Stimulated activated naive CD8-positive, alpha-beta T cell treated with anti-CD3 and anti-CD28 coated beads, Interleukin-15, amount 100 ng/mL, for 72 hours (primary cell): ENCODE measurements around the gene PCIF1.

ENCODE experiments used
- ATAC-seq: fragments of 150-1000 bp; cut with Tn5 transposase; 2 replicates; pipeline ENCODE4 v1.10.0; 2021; ENCODE audit warnings: mild to moderate bottlenecking, moderate library complexity
- DNase-seq, 2 donors: peaks; one replicate each; pipeline ENCODE4 v3.0.0; 2021 to 2022
- H3K27ac Mint-ChIP-seq, 2 donors: one replicate each; pipeline ENCODE4 v1.8.0; 2022; ENCODE audit warnings: mild to moderate bottlenecking in 2 of 2, mixed read lengths in 2 of 2, moderate library complexity in 2 of 2
- H3K27me3 Mint-ChIP-seq: one replicate; pipeline ENCODE4 v1.8.0; 2022; ENCODE audit warnings: mixed read lengths
- H3K4me1 Mint-ChIP-seq: one replicate; pipeline ENCODE4 v1.8.0; 2022; ENCODE audit warnings: mild to moderate bottlenecking, mixed read lengths
- H3K4me3 Mint-ChIP-seq, 2 donors: one replicate each; pipeline ENCODE4 v1.8.0; 2022; ENCODE audit warnings: mild to moderate bottlenecking in 2 of 2, mixed read lengths in 2 of 2, moderate library complexity in 1 of 2
- H3K9me3 Mint-ChIP-seq, 2 donors: one replicate each; pipeline ENCODE4 v1.8.0; 2022; ENCODE audit warnings: mixed read lengths in 2 of 2

Gene PCIF1

DNA sequence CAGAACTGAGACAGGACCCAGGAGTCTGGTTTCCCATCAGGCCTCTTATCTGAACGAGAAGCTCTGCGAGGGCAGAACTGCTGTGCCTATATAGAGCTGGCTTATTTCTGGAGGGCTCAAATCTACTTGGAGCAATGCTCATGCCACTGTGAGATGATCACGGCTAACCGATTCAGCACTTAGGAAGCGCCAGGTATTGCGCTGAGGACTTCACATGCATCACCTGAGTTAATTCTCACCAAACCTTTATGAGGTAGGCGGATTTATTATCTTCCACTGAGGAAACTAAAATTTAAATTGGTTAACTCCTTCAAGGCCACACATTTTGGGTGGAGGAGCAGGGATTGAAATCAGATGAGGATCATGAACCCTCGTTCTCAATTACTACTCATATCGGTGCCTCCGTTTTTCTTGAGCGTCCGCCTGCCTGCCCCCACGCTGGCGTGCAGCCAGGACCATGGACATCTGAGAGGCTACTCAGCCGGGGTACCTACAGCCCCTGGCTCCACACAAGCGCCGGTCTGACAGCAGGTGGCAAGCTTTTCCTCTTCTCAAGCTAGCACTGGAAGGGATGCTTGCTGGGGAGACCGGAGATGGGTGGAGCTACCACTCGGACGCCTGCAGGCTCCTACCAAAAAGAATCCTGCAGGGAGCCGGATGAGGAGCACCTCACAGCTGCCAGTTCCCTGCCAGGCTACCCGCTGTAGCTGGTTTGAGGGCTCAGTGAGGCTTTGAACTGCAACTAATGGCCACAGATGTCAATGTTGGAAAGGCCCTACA is 1.0 kb upstream of the PCIF1 start:
- DNase-seq (peak; percentile 57 to 72), ATAC-seq (peak; percentile 42)
- Mint-ChIP-seq H3K27ac (peak overlapping the region; percentile 99 to 100), H3K27me3 (no peaks in the 10 kb centered on the region), H3K9me3 (no peaks in the 10 kb centered on the region), H3K4me3 (peak overlapping the region; percentile 99), H3K4me1 (peaks cover 34% of the 10 kb centered on the region)

DNA sequence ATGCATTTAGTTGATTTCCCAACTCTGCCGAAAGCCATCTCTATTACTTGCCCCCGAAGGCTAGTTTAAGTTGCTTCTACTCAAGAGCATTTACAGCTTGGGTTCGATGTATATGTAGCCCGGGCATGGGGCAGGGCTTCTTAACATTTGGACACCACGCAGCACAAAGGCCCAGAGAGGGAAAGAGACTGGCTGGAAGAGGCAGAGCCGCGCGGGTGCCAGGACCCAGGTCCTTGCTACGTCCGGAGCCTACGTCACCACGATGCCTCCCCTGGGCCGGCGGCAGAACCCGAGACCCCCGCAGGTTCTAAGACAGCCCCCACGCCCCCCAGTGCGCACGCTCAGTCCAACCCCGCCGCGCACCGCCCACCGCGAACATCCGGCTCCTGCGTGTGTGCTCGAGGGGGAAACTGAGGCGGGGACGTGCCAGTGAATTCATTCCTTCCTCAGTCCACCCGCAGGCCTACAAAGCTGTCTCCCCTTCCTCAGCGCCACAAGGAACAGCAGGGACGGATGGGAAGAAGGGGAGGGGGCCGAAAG is 367 bp upstream of the PCIF1 start:
- peak overlapping the region; percentile 99 for H3K4me3 Mint-ChIP-seq
- DNase-seq (no peak), ATAC-seq (peak; percentile 33)
- H3K27me3 Mint-ChIP-seq: no peaks in the 10 kb centered on the region
- H3K9me3 Mint-ChIP-seq: no peaks in the 10 kb centered on the region
- H3K4me1 Mint-ChIP-seq: peaks cover 36% of the 10 kb centered on the region
- H3K27ac Mint-ChIP-seq: peak overlapping the region; percentile 99 to 100

DNA sequence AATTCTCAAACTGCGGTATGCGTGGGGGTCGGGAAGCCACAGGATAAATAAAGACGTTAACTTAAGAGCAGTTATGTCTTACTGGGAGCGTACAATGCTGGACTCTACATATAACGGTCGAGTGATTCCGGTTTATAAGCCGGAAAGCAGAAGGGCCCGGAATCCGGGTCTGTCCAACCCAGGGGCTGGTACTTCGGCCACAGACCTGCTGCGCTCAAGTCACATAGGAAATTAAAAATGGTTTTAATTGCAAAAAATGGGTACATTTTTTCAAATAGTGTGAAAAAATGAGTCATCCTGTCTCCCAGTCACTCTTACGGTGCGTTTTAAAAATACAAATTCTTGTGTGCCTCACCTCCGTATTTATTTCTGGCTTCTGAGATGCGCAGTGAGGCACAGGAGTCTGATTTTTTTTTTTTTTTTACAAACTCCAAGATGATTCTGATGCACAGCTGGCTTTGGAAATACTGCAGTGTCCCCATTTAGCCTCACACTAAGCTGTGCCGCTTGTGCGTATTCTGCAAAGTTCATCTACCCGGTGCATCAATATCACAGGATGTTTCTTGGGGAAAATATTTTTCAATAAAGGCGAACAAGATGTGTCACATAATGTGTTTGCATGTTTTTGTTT is 1.0 kb downstream of the PCIF1 start:
- Mint-ChIP-seq H3K27ac (peak overlapping the region; percentile 98 to 99), H3K4me1 (peaks cover 36% of the 10 kb centered on the region), H3K9me3 (no peaks in the 10 kb centered on the region), H3K27me3 (no peaks in the 10 kb centered on the region), H3K4me3 (peak overlapping the region; percentile 87)
- ATAC-seq: no peak
- no peak for DNase-seq

DNA sequence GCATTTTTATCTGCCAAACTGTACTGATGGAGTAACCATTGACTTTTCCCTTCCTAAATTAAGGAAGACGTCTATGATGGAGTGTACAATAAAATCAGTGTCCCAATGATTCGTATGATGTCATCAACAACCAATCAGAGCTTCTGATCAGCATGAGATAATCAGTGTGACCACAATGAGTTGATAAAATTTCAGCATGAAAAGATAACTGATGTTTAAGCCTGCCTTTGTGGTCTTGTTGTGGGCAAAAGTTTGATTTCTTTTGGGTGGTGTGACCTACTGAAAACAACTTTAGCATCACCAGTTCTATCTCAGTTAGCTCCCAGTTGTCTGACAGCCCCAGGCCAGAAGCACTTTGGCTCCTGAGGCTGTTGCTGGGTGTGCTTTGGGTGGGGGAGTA is 3.3 kb downstream of the PCIF1 start:
- no peak for DNase-seq
- ATAC-seq: no peak
- H3K4me3 Mint-ChIP-seq: no peak overlapping the region
- H3K9me3 Mint-ChIP-seq: no peaks in the 10 kb centered on the region
- H3K27me3 Mint-ChIP-seq: no peaks in the 10 kb centered on the region
- peak overlapping the region; percentile 27 to 79 for H3K27ac Mint-ChIP-seq
- peaks cover 34% of the 10 kb centered on the region for H3K4me1 Mint-ChIP-seq

DNA sequence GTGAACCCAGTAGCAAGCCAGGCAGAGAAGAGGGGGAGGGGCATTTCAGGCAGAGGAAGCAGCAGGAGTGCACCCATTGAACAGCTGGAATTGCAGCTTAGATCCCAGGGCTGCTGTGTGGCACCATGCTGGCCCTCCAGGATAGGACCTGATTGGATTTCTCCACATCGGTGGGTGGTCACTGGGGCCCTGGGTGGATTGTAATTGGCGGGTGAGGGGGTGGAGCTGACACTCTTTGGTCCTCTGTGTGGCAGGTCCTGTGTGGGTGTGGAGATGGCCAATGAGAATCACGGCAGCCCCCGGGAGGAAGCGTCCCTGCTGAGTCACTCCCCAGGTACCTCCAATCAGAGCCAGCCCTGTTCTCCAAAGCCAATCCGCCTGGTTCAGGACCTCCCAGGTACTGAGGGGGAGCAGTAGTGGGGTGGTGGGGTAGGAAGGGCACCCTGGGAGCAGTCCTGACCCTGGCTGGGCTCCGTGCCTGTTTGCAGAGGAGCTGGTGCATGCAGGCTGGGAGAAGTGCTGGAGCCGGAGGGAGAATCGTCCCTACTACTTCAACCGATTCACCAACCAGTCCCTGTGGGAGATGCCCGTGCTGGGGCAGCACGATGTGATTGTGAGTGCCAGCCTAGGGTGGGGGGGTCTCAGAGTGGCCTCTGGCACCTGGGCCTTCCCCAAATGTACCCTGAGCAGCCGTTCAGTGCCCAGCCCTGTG is 4.4 kb downstream of the PCIF1 start:
- peak overlapping the region; percentile 46 to 64 for H3K27ac Mint-ChIP-seq

DNA sequence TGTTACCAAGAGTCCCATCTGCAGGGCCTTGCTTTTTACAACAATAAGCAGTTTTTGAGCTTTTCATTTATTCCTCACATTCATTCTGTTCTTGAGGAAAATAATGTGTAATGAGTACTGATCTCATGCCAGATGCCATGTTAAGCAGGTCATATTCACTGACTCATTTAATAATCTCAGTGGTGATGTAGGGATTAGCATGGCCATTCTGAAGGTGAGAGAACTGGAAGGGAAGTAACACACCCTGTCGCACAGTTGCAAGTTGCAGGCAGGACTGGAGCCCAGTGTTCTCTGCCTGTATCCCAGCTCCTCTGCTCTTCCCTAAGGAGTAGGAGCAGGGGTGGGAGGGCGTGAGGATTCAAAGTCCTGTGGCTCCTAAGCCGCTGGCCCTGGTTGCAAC is 5.6 kb downstream of the PCIF1 start:
- Mint-ChIP-seq H3K27ac (peak overlapping the region in 1 of 2 donors; percentile 34), H3K4me3 (no peak overlapping the region), H3K27me3 (no peaks in the 10 kb centered on the region), H3K9me3 (no peaks in the 10 kb centered on the region), H3K4me1 (peaks cover 35% of the 10 kb centered on the region)
- ATAC-seq (no peak), DNase-seq (no peak)

More for the DNA sequence above, 4.4 kb downstream of the PCIF1 start:
- H3K27me3 Mint-ChIP-seq: no peaks in the 10 kb centered on the region
- H3K4me3 Mint-ChIP-seq: no peak overlapping the region
- peaks cover 30% of the 10 kb centered on the region for H3K4me1 Mint-ChIP-seq
- no peak for DNase-seq
- no peaks in the 10 kb centered on the region for H3K9me3 Mint-ChIP-seq
- no peak for ATAC-seq

DNA sequence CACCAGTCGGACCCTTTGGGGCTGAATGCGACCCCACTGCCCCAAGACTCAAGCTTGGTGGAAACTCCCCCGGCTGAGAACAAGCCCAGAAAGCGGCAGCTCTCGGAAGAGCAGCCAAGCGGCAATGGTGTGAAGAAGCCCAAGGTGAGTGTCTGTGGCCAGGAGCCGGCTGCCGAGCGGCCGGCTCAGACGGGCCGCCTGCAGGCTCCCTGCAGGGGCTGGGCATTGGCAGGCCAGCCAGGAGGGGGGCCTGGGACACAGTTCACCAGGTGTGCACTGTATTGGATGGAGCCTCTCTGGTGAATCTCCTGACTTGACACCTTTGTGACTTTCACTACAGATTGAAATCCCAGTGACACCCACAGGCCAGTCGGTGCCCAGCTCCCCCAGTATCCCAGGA is 6.0 kb downstream of the PCIF1 start:
- no peaks in the 10 kb centered on the region for H3K9me3 Mint-ChIP-seq
- peaks cover 34% of the 10 kb centered on the region for H3K4me1 Mint-ChIP-seq
- H3K4me3 Mint-ChIP-seq: no peak overlapping the region
- no peaks in the 10 kb centered on the region for H3K27me3 Mint-ChIP-seq
- ATAC-seq (no peak), DNase-seq (no peak)
- H3K27ac Mint-ChIP-seq: peak overlapping the region in 1 of 2 donors; percentile 34

DNA sequence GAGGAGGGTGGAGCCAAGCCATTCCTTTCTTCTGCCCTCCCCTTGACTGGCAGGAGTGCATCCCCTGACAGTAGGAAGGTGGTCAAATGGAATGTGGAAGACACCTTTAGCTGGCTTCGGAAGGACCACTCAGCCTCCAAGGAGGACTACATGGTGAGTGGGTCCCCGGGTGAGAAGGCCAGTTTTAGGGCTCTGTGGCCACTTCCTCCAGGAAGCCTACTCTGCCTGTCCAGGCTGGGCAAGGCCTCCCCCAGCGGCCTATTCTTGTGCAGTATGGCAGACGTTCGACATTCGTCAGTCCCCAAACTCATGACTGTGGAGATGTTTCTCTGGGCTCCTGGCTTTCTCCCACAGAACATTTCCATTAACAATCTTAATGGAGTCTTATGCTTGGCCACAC is 9.1 kb downstream of the PCIF1 start:
- H3K9me3 Mint-ChIP-seq: no peaks in the 10 kb centered on the region
- H3K27ac Mint-ChIP-seq: peak overlapping the region in 1 of 2 donors; percentile 31
- H3K4me1 Mint-ChIP-seq: peaks cover 22% of the 10 kb centered on the region
- no peaks in the 10 kb centered on the region for H3K27me3 Mint-ChIP-seq
- H3K4me3 Mint-ChIP-seq: no peak overlapping the region
- DNase-seq: no peak
- ATAC-seq: no peak

DNA sequence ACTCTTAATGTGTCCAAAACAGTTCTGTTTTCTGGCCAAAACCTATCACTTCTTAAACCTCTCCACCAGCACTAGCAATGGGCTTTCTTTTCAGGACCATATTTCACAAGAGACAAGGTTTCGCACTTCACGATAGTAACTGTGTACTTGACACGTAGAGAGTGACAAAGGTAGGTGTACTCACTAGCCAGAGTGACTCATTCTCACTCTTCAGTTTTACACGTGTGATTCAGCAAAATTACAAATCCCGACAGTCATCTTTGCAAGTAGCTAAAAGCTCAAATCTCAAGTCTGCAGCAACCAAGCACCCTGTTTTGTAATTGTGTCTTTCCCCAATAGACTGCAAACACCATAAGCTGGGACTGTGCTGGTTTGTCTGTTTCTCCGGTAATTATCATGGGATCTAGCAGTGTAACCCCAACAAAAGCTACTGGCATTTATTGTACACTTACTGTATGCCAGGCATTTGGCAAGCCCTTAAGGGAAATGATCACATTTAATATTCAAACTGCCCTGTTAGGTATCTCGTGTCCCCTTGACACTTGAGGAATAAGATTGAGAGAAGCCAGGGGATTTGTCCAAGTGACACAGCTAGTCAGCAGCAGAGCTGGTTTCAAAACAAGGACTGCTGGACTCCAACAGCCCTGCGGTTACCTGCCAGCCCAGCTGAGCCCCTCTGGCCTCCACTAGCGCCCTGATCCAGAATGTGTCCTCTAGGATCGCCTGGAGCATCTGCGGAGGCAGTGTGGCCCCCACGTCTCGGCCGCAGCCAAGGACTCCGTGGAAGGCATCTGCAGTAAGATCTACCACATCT is 9.9 kb downstream of the PCIF1 start:
- H3K4me3 Mint-ChIP-seq: no peak overlapping the region
- ATAC-seq: no peak
- peaks cover 20% of the 10 kb centered on the region for H3K4me1 Mint-ChIP-seq
- DNase-seq: no peak
- H3K27ac Mint-ChIP-seq: peak overlapping the region; percentile 31 to 40
- H3K27me3 Mint-ChIP-seq: no peaks in the 10 kb centered on the region
- H3K9me3 Mint-ChIP-seq: no peaks in the 10 kb centered on the region

DNA sequence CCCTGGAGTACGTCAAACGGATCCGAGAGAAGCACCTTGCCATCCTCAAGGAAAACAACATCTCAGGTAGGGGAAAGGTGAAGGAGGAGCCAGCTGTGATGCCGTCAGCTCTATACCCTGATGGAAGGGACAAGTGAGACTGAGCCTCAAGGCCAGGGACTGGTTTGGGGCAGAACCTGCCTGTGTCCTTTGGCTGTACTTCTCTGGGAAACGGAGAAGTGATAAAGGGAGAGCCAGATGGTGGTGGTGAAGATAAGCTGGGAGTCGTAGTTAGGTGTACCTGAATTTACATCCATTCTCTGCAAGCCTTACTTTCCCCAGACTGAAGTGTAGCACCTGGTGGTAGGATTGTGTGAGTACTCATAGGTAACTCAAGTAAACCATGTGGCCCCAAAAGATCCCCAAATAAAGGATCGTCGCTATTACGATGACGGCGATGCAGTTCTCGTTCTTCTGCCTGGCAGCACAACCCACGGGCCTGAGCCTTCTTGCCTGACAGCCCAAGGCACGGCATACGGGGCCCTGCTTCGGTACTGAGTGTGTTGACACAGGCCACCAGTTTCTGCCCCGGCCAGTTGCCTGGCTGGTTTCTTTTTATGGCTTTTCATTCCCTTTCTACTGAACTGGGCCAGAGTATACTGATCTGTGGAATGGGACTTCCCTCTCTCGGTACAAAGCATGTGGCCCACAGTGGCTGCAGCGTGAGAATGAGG is 10.6 kb downstream of the PCIF1 start:
- Mint-ChIP-seq H3K27me3 (no peaks in the 10 kb centered on the region), H3K4me1 (peaks cover 20% of the 10 kb centered on the region), H3K9me3 (no peaks in the 10 kb centered on the region), H3K27ac (peak overlapping the region; percentile 7 to 57), H3K4me3 (no peak overlapping the region)
- no peak for ATAC-seq
- no peak for DNase-seq

DNA sequence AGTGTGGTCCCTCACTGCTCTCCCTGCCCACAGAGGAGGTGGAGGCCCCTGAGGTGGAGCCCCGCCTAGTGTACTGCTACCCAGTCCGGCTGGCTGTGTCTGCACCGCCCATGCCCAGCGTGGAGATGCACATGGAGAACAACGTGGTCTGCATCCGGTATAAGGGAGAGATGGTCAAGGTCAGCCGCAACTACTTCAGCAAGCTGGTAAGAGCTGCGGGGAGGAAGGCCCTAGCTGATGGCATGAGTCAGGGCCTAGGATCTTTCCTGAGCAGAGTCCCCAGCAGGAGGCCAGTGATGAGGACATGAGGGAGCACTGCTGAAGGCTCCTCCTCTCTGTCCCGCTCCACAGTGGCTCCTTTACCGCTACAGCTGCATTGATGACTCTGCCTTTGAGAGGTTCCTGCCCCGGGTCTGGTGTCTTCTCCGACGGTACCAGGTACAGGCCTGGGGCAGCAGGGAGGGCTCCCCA is 11.2 kb downstream of the PCIF1 start:
- ATAC-seq (no peak), DNase-seq (no peak)
- no peaks in the 10 kb centered on the region for H3K27me3 Mint-ChIP-seq
- H3K4me1 Mint-ChIP-seq: peaks cover 20% of the 10 kb centered on the region
- H3K9me3 Mint-ChIP-seq: no peaks in the 10 kb centered on the region
- H3K27ac Mint-ChIP-seq: no peak overlapping the region
- H3K4me3 Mint-ChIP-seq: no peak overlapping the region

DNA sequence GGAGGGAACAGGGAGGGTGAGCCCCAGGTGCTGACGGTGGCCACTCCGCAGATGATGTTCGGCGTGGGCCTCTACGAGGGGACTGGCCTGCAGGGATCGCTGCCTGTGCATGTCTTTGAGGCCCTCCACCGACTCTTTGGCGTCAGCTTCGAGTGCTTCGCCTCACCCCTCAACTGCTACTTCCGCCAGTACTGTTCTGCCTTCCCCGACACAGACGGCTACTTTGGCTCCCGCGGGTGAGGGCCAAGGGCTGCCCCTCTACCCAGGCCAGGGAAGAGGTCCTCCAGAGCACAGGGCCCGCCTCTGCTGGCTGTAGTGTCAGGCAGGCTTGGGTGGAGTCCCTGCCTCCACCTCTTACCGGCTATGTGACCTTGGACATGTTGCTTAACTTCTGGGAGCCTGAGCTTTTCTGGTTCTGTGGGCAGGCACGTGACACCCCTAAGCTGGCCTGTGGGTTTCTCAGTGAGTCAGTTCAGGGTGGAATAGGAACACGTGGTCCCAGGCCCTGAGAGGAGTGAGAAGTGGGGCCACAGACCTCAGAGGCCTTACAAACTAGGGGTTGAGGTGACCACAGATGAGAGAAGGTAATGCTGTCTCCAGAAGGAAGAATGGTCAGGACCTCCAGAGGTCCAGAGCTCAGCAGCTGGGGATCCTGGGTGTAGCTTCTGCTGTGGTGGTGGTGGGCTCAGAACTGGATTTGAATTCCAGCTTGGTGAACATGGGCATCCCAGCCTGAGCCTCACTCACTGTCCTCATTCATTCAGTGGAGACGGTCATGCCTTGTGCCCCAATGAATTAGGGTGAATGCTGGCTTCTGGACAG is 11.9 kb downstream of the PCIF1 start:
- H3K27ac Mint-ChIP-seq: peak overlapping the region; percentile 73 to 88
- no peaks in the 10 kb centered on the region for H3K27me3 Mint-ChIP-seq
- H3K9me3 Mint-ChIP-seq: no peaks in the 10 kb centered on the region
- DNase-seq (no peak), ATAC-seq (peak; percentile 58)
- no peak overlapping the region for H3K4me3 Mint-ChIP-seq
- peaks cover 20% of the 10 kb centered on the region for H3K4me1 Mint-ChIP-seq

DNA sequence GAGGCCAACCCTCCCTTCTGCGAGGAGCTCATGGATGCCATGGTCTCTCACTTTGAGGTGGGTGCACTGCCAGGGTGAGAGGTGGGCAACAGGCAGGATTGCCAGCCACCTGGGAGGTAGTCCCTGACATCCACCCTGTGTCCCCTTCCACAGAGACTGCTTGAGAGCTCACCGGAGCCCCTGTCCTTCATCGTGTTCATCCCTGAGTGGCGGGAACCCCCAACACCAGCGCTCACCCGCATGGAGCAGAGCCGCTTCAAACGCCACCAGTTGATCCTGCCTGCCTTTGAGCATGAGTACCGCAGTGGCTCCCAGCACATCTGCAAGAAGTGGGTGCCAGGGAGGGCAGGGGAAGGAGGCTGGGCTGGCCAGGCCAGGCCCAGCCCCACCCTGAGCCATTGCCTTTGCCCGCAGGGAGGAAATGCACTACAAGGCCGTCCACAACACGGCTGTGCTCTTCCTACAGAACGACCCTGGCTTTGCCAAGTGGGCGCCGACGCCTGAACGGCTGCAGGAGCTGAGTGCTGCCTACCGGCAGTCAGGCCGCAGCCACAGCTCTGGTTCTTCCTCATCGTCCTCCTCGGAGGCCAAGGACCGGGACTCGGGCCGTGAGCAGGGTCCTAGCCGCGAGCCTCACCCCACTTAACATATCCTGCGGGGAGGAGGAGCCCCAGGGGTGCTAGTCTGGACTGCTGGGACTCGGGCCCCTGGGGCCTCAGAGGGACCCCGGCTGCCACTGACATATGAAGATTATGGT is 12.8 kb downstream of the PCIF1 start:
- Mint-ChIP-seq H3K4me1 (peaks cover 24% of the 10 kb centered on the region), H3K9me3 (no peaks in the 10 kb centered on the region), H3K27ac (peak overlapping the region in 1 of 2 donors; percentile 89), H3K27me3 (no peaks in the 10 kb centered on the region), H3K4me3 (no peak overlapping the region)
- no peak for DNase-seq
- no peak for ATAC-seq
